ENCODE results near the gene EVA1A.

Gene EVA1A

GRCh38 chr2:75519843-75520242, 40.9 kb downstream of the EVA1A start:
- Histone ChIP-seq H3K27ac (ENCODE audit: low read depth, low read length) (no peak overlapping the region), H3K9ac (ENCODE audit: low read length in 5 of 5) (no peak overlapping the region), H3K4me3 (ENCODE audit: low read depth in 1 of 5, low read length in 5 of 5) (no peak overlapping the region), H3K4me1 (ENCODE audit: control insufficient read depth in 5 of 5, insufficient read depth in 5 of 5, low read length in 5 of 5) (peaks cover 0 to 11% (median 0%) of the 10 kb centered on the region in 5 donors), H3K9me3 (ENCODE audit: control insufficient read depth in 5 of 5, low read length in 5 of 5) (no peaks in the 10 kb centered on the region), H3K27me3 (ENCODE audit: control insufficient read depth in 5 of 5, insufficient read depth in 4 of 5, low read length in 5 of 5) (no peaks in the 10 kb centered on the region), H3K36me3 (ENCODE audit: control insufficient read depth in 5 of 5, insufficient read depth in 5 of 5, low read length in 5 of 5) (no peaks in the 10 kb centered on the region)

- no peak overlapping the region for H3K4me3 ChIP-seq (ENCODE audit: low read depth in 1 of 5, low read length in 5 of 5)
- H3K4me1 ChIP-seq (ENCODE audit: control insufficient read depth in 5 of 5, insufficient read depth in 5 of 5, low read length in 5 of 5): peaks cover 0 to 11% (median 0%) of the 10 kb centered on the region in 5 donors
- no peaks in the 10 kb centered on the region for H3K27me3 ChIP-seq (ENCODE audit: control insufficient read depth in 5 of 5, insufficient read depth in 4 of 5, low read length in 5 of 5)
- H3K36me3 ChIP-seq (ENCODE audit: control insufficient read depth in 5 of 5, insufficient read depth in 5 of 5, low read length in 5 of 5): no peaks in the 10 kb centered on the region
- H3K27ac ChIP-seq (ENCODE audit: low read depth, low read length): no peak overlapping the region
- no peak overlapping the region for H3K9ac ChIP-seq (ENCODE audit: low read length in 5 of 5)
- no peaks in the 10 kb centered on the region for H3K9me3 ChIP-seq (ENCODE audit: control insufficient read depth in 5 of 5, low read length in 5 of 5)
These were observed 41.9 kb downstream of the EVA1A start for GRCh38 chr2:75518638-75519465.

DNA sequence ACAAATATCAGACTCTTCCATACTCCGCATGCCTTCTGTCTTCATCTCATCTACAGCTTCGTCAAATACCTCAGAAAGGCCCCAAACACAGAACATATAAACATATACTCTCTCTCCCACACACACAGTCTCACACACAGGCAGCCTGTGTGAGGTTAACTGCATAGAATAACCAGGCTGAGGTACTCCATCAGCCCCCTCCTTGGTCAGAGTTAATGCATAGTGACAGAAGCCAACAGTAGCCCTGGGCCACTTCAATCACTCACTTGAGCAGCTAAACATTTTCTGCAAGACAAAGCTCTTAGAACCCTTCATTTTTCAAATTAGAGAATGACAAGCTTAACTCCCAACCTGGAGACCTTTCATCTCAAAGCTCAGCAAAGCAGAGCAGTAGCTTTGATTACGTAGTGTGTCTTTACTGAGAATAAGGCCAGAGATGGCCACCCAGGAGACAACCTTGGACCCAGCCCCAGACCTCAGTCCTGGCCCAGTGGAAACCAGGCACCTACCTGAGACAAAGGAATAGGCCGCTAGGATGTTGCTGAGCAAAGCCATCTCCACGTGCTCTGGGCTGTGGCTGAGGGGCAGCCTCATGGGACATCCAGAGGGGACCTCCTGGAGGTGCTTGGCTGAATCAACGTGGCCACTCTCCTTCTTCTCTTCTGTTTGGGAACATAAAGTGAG, 43.0 kb downstream of the EVA1A start:
- Histone ChIP-seq H3K4me3 (ENCODE audit: low read depth in 1 of 5, low read length in 5 of 5) (no peak overlapping the region), H3K4me1 (ENCODE audit: control insufficient read depth in 5 of 5, insufficient read depth in 5 of 5, low read length in 5 of 5) (peaks cover 0 to 6% (median 0%) of the 10 kb centered on the region in 5 donors), H3K9me3 (ENCODE audit: control insufficient read depth in 5 of 5, low read length in 5 of 5) (peaks cover 2 to 6% (median 3%) of the 10 kb centered on the region in 5 donors), H3K27ac (ENCODE audit: low read depth, low read length) (no peak overlapping the region), H3K36me3 (ENCODE audit: control insufficient read depth in 5 of 5, insufficient read depth in 5 of 5, low read length in 5 of 5) (no peaks in the 10 kb centered on the region), H3K27me3 (ENCODE audit: control insufficient read depth in 5 of 5, insufficient read depth in 4 of 5, low read length in 5 of 5) (no peaks in the 10 kb centered on the region), H3K9ac (ENCODE audit: low read length in 5 of 5) (no peak overlapping the region)

DNA sequence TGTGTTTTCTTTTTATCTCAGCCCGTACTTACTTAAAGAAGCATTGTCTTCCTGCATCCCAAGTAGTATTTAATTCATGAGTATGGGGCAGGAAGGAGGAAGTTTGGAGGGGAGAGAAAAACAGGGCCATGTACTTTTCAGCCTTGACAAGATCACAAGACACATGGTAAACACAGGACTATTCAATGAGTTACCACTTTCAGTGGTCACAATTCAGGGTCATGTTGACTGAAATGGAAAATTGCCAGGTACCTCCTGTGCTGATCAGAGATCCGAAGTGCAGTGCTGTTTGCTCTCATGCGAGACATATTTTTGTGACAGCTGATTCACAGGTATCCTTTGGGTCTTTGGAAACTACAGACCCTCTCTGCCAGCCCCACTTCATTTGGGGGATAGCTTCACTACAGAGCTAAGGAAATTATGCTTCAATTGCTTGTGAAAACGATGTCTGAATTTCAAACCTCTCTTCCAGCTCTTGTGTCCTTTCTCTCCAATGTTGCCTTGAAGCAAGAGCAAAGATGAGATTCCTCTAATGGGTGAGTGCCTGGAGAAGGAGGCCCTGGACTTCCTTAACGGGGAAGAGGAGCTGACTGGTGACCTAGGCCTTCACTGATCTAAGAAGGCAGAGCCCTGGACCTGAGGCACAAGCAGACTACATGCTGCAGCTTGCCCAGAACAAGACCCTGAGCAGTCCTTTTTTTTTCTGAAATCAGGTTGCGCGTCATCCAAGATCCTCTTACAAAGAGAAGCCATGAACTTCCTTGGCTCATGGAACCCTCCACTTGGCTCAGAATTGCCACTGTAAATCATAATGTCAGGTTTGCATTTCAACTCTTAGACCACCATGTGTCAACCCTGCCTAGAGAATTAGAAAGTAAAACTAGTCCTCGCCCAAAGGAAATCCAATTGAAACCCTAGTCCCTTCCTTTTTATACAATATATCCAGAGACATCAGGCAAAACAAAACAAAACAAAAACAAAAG, 44.1 kb downstream of the EVA1A start:
- Histone ChIP-seq H3K9ac (ENCODE audit: low read length in 5 of 5) (no peak overlapping the region), H3K27ac (ENCODE audit: low read depth, low read length) (no peak overlapping the region), H3K27me3 (ENCODE audit: control insufficient read depth in 5 of 5, insufficient read depth in 4 of 5, low read length in 5 of 5) (no peaks in the 10 kb centered on the region), H3K36me3 (ENCODE audit: control insufficient read depth in 5 of 5, insufficient read depth in 5 of 5, low read length in 5 of 5) (no peaks in the 10 kb centered on the region), H3K4me1 (ENCODE audit: control insufficient read depth in 5 of 5, insufficient read depth in 5 of 5, low read length in 5 of 5) (no peaks in the 10 kb centered on the region), H3K4me3 (ENCODE audit: low read depth in 1 of 5, low read length in 5 of 5) (no peak overlapping the region), H3K9me3 (ENCODE audit: control insufficient read depth in 5 of 5, low read length in 5 of 5) (peaks cover 6 to 12% (median 8%) of the 10 kb centered on the region in 5 donors)

- Histone ChIP-seq H3K27ac (ENCODE audit: low read depth, low read length) (no peak overlapping the region), H3K9ac (ENCODE audit: low read length in 5 of 5) (no peak overlapping the region), H3K27me3 (ENCODE audit: control insufficient read depth in 5 of 5, insufficient read depth in 4 of 5, low read length in 5 of 5) (no peaks in the 10 kb centered on the region), H3K9me3 (ENCODE audit: control insufficient read depth in 5 of 5, low read length in 5 of 5) (peaks cover 6 to 12% (median 8%) of the 10 kb centered on the region in 5 donors), H3K4me1 (ENCODE audit: control insufficient read depth in 5 of 5, insufficient read depth in 5 of 5, low read length in 5 of 5) (no peaks in the 10 kb centered on the region), H3K36me3 (ENCODE audit: control insufficient read depth in 5 of 5, insufficient read depth in 5 of 5, low read length in 5 of 5) (no peaks in the 10 kb centered on the region), H3K4me3 (ENCODE audit: low read depth in 1 of 5, low read length in 5 of 5) (no peak overlapping the region)
These were observed 45.0 kb downstream of the EVA1A start for GRCh38 chr2:75515584-75516368.

GRCh38 chr2:75513616-75514170, 47.0 kb downstream of the EVA1A start:
- no peak overlapping the region for H3K4me3 ChIP-seq (ENCODE audit: low read depth in 1 of 5, low read length in 5 of 5)
- H3K27ac ChIP-seq (ENCODE audit: low read depth, low read length): no peak overlapping the region
- peaks cover 6 to 12% (median 8%) of the 10 kb centered on the region in 5 donors for H3K9me3 ChIP-seq (ENCODE audit: control insufficient read depth in 5 of 5, low read length in 5 of 5)
- no peaks in the 10 kb centered on the region for H3K4me1 ChIP-seq (ENCODE audit: control insufficient read depth in 5 of 5, insufficient read depth in 5 of 5, low read length in 5 of 5)
- H3K9ac ChIP-seq (ENCODE audit: low read length in 5 of 5): no peak overlapping the region
- no peaks in the 10 kb centered on the region for H3K27me3 ChIP-seq (ENCODE audit: control insufficient read depth in 5 of 5, insufficient read depth in 4 of 5, low read length in 5 of 5)
- no peaks in the 10 kb centered on the region for H3K36me3 ChIP-seq (ENCODE audit: control insufficient read depth in 5 of 5, insufficient read depth in 5 of 5, low read length in 5 of 5)

- peaks cover 6 to 12% (median 9%) of the 10 kb centered on the region in 5 donors for H3K9me3 ChIP-seq (ENCODE audit: control insufficient read depth in 5 of 5, low read length in 5 of 5)
- no peaks in the 10 kb centered on the region for H3K36me3 ChIP-seq (ENCODE audit: control insufficient read depth in 5 of 5, insufficient read depth in 5 of 5, low read length in 5 of 5)
- H3K9ac ChIP-seq (ENCODE audit: low read length in 5 of 5): no peak overlapping the region
- H3K27ac ChIP-seq (ENCODE audit: low read depth, low read length): no peak overlapping the region
- H3K4me3 ChIP-seq (ENCODE audit: low read depth in 1 of 5, low read length in 5 of 5): no peak overlapping the region
- no peaks in the 10 kb centered on the region for H3K4me1 ChIP-seq (ENCODE audit: control insufficient read depth in 5 of 5, insufficient read depth in 5 of 5, low read length in 5 of 5)
- H3K27me3 ChIP-seq (ENCODE audit: control insufficient read depth in 5 of 5, insufficient read depth in 4 of 5, low read length in 5 of 5): no peaks in the 10 kb centered on the region
These were observed 48.1 kb downstream of the EVA1A start for GRCh38 chr2:75512455-75513212.

- Histone ChIP-seq H3K4me1 (ENCODE audit: control insufficient read depth in 5 of 5, insufficient read depth in 5 of 5, low read length in 5 of 5) (peaks cover 0 to 25% (median 0%) of the 10 kb centered on the region in 5 donors), H3K36me3 (ENCODE audit: control insufficient read depth in 5 of 5, insufficient read depth in 5 of 5, low read length in 5 of 5) (no peaks in the 10 kb centered on the region), H3K9ac (ENCODE audit: low read length in 5 of 5) (no peak overlapping the region), H3K27ac (ENCODE audit: low read depth, low read length) (no peak overlapping the region), H3K9me3 (ENCODE audit: control insufficient read depth in 5 of 5, low read length in 5 of 5) (peaks cover 0 to 4% (median 0%) of the 10 kb centered on the region in 5 donors), H3K27me3 (ENCODE audit: control insufficient read depth in 5 of 5, insufficient read depth in 4 of 5, low read length in 5 of 5) (no peaks in the 10 kb centered on the region), H3K4me3 (ENCODE audit: low read depth in 1 of 5, low read length in 5 of 5) (no peak overlapping the region)
These were observed 54.5 kb downstream of the EVA1A start for GRCh38 chr2:75506101-75506697.

All from subcutaneous abdominal adipose tissue (tissue), 5 donors.